DMS 273 (cell line): Measurements from ENCODE around the gene GOLGA1.
"Not testable (repeated sequence)": the region's sequence is repeated elsewhere in the genome, so short reads cannot be mapped to it uniquely, and the experiment has no call there.

Experiments used
- DNase-seq: peaks from one replicate; lab custom pipeline; 2025; ENCODE audit not compliant: unreplicated experiment; lab: John Stamatoyannopoulos, UW

Gene GOLGA1

GRCh38 chr9:124839612-124840299 is 101.1 kb downstream of the GOLGA1 start:
- DNase-seq, result peak; percentile 83

GRCh38 chr9:124838567-124839275 is 102.2 kb downstream of the GOLGA1 start:
- DNase-seq, result not testable (repeated sequence)

- DNase-seq, result not testable (repeated sequence)
Measured at GRCh38 chr9:124838132-124838531, 102.8 kb downstream of the GOLGA1 start.

GRCh38 chr9:124835026-124835557 is 105.8 kb downstream of the GOLGA1 start:
- peak; percentile 95 for DNase-seq

- DNase-seq, result peak; percentile 58
Measured at GRCh38 chr9:124834591-124834990, 106.3 kb downstream of the GOLGA1 start.

- DNase-seq, result no peak
Measured at GRCh38 chr9:124831642-124832364, 109.1 kb downstream of the GOLGA1 start.

GRCh38 chr9:124830593-124830992 is 110.3 kb downstream of the GOLGA1 start:
- no peak for DNase-seq

GRCh38 chr9:124829334-124829669 is 111.6 kb downstream of the GOLGA1 start:
- DNase-seq, result no peak

GRCh38 chr9:124828489-124829333 is 112.2 kb downstream of the GOLGA1 start:
- DNase-seq, result peak; percentile 33
